NCI-H2196 (cell line): Measurements from ENCODE around the gene PATE3.

ENCODE experiments used
- DNase-seq: peaks from one replicate; lab custom pipeline; 2025; ENCODE audit not compliant: unreplicated experiment; lab: John Stamatoyannopoulos, UW

The PATE3 gene, protein sequence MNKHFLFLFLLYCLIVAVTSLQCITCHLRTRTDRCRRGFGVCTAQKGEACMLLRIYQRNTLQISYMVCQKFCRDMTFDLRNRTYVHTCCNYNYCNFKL

DNA sequence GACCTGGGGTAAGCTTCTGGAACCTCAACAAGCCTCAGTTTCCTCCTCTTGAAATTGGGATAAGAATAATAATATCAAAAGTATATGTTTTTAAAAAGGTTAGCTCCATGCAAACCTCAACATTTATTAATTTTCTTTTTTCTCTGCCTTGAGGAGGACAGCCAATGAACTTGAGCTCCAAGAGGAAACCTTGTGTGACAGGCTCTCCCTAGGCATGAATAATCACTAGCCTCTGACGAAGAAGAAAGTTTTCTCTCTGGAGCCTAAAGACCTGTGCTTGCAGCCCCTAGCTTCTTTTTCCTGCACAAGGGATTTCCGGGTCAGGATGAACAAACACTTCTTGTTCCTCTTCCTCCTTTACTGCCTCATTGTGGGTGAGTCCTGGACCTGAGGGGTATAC lies at the start of gene PATE3:
PATE3 (plus strand) TSS at position 301 of the 400 bp plus-strand sequence; CDS start at position 326, 25 bp downstream.
- DNase-seq: no peak

DNA sequence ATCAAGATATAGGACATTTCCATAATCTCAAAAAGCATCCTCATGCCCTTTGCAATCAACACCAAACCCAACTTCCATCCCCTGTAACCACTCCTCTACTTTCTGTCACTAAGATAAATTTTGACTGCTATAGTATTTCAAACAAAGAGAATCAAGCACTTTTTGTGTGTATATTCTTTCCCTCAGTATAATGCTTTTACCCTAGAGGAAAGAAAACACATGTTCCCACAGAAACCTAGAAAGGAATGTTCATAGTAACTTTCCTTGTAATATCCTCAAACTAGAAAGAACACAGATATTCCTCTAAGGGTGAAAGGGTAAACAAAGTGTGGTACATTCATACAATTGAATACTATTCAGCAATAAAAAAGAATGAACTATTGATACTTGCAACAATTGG lies 47.3 kb upstream of the PATE3 start:
- no peak for DNase-seq

DNA sequence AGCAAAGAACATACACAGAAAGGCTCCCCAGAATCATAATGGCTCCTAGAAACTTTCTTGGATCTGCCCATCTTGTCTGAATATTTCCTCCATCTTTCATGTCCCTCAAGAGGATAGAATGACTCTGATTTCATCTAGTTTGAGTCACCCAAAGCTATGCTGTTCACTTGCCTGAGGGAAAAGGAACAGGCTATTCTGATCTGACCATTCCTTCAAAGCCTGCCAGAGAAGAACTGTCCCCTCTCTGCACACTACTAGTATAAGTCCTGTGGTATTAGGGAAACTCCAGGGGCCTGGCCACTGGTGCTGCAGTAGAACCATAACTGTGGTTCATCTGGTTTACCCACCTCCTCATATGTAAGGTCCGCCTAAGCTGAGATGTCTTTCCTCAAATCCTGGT lies 44.2 kb upstream of the PATE3 start:
- no peak for DNase-seq

DNA sequence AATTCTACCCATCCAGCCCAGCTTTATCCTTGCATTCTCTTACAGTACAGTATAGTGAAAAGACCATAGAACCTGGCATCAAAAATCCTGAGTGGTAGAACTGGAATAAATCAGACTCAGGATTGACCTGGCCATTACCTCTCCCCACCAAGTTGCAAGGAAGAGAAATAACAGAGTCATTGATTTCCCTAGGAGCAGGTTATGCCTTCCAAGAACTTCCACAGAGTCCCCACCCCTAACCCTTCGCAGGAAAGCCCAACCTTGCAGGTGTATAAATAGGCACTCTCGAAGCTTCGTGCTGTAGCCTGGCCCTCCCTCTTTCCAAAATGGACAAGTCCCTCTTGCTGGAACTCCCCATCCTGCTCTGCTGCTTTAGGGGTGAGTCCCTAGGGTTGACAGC lies 41.9 kb upstream of the PATE3 start, which contains the start of gene PATE1:
PATE1 (plus strand) TSS at position 301 of the 400 bp plus-strand sequence; CDS start at position 327, 26 bp downstream.
- DNase-seq: no peak

DNA sequence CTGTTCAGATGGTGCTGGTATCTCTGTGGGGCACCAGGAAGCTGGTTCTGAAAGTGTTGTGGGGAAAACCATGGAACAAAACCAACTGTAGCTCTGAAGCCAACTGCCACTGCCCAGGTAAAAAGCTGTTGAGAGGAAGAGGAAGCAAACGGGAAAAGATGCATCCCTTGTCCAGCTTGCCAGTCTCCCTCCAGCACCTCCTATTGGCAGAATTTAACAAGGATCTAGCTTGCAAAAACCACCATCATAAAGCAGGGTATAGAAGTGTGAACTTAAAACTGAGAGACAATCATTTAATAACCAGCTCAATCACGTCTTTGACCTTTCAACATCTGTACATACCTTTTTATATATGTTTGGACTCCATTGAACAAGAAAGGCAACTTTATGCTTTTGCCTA lies 37.3 kb upstream of the PATE3 start:
- no peak for DNase-seq

DNA sequence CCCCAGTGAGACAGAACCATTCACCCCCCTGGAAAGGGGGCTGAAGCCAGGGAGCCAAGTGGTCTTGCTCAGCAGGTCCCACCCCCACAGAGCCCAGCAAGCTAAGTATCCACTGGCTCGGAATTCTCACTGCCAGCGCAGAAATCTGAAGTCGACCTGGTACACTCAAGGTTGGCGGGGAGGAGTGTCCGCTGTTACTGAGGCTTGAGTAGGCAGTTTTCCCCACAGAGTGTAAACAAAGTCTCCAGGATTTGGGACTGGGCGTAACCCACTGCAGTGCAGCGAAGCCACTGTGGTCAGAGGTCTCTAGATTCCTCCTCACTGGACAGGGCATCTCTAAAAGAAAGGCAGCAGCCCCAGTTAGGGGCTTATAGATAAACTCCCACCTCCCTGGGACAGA lies 31.9 kb upstream of the PATE3 start:
- no peak for DNase-seq

DNA sequence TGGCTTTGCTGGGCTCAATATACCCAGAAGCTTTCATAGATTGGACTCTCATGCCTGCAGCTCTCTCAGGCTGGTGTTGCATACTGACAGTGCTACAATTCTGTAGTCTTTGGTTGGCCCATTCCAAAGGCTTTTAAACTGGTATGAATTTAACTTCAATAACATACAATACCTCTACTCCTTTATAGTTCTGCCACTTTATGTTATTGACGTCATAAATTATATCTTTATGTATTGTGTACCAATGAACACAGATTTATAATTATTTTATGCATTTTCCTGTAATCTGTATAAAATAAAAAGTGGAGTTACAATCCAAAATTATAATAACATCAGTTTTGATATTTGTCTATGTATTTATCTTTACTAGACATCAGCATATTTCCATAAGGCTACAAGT lies 25.5 kb upstream of the PATE3 start:
- no peak for DNase-seq

DNA sequence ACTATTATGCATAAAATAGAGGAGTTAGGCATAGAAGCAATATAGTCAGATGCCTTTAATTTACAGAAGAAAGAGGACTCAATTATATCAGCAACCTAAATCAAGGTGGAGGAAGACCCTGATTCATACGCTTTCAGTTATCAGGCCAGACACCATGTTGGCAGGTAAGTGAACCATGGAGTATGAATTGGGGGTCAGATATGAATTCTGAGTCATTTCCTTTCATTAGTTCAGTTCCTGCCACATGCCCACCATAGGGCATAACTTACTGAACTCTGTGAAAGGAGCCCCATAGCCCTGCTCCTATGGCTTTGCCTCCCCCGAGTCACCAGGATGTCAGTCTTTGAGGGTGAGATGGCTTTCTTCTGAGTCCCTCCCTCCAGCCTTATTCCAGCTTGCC lies 24.4 kb upstream of the PATE3 start:
- DNase-seq: no peak

DNA sequence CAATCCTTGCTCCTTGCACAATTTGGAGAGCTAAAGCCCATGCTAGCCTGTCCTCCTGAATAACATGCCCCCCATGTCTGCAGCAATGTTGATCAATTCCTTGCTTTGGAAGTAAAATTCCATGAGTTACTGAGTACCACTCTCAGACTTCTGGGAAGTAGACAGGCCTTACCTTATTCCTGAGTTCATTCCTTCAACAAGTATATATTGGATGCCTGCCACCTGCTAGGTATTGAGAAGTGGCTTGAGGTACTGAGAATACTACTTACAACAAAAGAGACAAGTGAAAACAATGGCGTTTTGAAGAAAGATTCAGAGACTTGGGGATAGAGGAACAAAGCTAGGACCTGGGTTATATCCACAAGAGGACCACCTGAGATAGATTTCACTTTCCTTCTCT lies 21.7 kb upstream of the PATE3 start:
- no peak for DNase-seq

DNA sequence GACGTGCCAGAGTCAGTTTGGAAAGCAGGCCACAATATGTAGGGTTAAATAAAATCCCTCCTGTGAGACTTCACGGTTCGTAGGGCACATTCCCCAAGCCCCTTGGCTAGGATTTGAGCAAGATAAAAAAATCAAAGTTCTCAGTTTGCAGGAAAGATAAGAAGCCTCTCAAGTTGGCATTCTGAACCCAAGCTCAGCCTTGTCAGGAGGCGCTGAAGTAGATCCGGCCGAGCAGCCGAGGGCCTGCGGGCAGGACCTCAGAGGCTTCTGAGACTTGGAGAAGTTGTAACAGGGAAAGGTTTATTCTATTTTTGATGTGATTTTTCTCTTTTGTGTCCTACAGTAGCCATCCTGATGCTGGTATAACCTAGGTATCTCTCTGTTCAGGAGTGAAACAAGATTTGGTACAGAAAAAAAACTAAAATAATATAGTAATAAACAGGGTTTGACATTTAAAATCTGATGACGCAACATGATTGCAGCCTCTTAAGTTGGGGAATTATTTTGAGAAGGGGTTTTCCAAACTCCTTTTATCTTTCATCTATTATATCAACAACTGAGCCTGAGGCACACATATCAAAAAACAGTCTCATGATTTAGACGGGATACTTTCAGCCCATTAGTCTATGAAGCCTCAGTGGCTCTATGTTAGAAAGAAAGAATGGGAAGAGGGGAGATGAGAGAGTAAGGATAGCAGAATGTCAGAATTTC lies 19.4 kb upstream of the PATE3 start:
- DNase-seq: no peak

DNA sequence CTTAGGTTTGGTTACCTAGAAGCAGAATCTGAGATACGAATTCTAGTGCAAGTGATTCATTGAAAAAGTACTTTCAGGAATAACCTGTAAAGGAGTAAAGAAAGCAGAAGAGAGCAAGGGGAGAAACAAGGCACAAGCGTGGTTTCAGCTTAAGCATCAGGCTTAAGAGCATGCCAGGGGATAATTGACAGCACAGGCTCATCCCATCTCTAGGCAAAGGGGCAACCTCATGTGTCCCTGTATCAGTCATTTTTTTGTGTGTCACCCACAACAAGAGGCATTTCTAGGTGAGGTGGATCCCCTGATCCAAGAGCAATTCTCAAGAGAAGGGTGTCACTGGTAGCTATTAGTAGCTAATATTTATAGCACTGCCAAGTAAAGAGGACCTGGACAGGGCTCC lies 17.3 kb upstream of the PATE3 start:
- no peak for DNase-seq

DNA sequence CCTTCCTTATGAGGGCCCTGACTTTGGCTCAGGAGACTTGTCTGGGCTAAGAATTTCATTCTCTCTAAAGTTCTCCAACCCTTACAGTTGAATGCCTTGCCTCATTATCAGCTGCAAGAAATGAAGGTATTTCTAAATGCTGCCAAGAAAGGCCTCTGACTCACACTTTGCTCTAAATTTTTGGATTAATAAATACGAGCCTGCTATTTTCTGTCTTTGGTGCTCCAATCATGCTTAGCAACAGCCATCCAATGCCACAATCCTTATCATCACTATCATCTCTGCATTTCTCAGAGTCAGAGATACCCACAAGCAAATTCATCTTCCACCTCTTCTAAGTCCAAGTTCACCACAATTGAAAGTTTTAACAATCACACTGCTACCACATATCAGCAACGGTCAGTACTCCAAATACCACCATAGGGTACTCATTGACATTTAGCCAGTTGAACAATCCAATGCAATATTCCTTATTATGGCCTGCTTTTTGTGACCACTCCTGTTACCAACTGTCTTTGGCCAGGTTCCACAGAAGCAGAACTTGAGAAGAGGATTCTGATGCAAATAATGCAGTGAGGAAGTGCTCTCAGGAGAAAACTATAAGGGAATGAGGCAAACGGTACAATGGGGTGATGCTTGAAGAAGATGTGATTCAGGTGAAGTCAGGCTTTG lies 15.0 kb upstream of the PATE3 start:
- no peak for DNase-seq

DNA sequence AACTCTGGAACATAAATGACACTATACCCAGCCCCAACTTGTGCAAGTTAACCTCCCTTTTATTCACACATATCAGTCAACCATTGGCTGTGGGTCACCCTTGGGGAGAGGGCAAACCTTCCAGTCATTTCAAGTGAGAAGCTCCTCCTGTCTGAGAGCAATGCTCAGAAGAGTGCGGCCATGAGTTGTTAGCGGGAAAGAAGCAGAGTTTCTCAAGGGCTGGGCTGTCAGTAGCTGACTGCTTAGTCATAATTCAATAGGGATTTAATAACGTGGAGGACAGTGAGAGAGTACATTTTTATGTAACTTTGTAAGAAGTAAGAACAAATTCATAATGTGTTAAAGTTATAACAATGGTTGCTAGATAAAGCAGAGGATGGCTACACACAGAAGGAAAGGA lies 14.4 kb upstream of the PATE3 start:
- DNase-seq: no peak

DNA sequence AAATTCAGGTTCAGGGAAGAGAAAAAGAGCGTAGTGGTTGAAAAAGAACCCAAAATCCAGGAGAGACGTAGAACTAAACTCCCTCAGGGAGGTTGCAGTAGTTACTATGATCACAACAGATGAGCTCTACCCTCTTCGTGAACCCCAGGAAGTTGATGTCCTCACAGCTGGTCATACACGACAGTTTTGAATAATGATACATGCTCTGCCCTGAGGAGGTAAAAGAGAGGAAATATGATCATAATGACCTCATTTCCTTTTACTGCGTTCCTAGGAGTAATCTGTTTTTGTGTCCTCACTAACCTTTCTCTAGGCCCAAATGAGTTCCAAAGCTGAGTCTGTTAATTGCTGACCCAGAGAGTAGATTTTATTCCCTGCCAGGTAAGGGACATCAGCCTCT lies 10.6 kb upstream of the PATE3 start:
- no peak for DNase-seq

DNA sequence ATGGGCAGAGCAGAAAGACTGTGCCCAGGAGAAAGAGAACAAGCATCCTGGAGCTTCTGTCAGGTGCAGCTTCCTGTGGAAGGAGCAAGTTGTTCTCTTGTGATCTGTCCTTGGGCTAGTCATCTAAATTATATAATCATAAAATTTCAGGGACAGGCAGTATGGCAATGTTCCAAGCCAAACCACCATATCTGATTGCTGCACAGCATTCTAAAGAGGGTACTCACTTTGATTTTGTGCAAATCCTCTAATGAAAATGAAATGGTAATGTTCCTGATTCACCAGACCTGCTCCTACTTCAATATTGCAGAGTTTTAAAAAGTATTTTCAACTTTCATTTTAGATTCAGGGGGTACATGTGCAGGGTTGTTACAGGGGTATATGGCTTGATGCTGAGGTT lies 9.2 kb upstream of the PATE3 start, which contains the start of gene PATE2:
PATE2 (minus strand) TSS at position 101 of the 400 bp plus-strand sequence; CDS start at position 46, 55 bp downstream.
- no peak for DNase-seq

DNA sequence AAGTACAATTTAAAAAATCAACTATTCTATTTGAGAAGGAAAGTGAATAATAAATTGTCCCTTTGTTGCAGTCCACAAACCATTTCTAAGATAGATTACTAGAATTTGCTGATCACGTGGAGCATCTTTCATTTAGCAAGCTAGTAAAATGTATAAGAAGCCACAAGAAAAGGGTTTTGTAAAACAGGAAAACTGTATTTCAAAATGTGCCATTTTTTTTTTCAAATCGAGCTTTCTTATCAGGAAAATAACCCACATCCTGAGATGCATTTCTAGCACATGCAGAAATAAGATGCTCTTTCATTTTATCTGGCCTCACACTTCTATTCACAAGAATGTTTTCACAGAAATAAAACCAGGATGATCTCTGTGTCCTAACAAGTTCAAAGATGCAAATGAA lies 3.2 kb upstream of the PATE3 start:
- no peak for DNase-seq

DNA sequence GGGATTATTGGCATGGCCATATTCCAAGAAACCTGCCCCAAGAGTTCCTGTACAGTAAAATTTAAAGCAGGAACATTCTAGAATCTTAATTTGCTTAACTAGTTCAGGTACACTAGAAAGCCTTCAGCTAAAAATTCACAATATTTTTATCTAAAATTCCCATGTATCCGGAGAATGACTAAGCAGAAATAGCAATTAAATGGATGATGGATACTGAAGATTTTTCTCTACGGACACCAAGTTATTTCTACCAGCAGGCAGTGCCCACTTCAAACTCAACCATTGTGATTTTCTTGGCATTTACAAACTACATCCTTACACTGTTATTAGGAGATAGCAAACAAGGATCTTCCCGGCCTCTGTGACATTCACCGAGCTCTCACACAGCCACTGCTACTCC lies 2.9 kb downstream of the PATE3 start:
- no peak for DNase-seq

DNA sequence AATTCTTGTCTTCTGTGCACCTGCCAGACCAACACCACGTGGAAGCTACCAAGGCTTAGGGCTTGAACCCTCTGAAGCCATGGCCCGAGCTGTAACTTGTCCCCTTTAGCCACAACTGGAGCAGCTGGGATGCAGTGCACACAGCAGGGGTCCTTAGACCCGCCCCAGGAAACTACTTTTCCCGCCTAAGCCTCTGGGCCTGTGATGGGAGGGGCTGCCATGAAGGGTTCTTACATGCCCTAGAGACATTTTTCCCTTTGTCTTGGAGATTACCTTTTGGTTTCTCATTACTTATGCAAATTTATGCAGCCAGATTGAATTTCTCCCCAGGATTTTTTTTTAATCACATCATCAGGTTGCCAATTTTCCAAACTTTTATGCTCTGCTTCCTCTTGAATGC lies 9.7 kb downstream of the PATE3 start:
- DNase-seq: no peak

DNA sequence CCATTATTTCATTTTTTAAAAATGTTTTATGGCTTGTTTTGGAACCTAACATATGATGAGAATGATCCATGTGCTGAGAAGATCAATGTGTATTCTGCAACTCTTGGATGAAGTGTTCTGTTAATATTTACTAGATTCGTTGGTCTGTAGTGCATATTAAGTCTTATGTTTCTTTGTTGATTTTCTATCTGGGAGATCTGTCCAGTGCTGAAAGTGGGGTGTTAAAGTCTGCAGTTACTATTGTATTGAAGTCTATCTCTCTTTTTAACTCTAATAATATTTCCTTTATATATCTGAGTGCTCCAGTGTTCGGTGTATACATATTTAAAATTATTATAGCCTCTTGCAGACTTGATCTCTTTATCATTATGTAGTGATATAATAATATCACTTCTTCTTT lies 11.9 kb downstream of the PATE3 start:
- no peak for DNase-seq

DNA sequence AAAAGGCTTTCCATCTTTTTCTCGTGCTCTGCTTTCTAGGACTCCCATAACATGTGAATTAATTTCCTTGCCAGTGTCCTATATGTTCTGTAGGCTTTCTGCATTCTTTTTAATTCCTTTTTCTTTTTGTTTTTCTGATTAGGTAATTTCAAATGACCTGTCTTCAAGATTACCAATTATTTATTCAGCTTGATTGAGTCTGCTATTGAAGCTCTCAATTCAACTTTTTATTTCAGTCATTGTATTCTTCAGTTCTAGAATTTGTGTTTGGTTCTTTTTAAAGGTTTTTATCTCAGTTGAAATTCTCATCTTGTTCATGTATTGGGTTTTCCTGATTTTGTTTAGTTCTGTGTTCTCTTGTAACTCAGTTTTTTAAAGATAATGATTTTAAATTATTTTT lies 14.5 kb downstream of the PATE3 start:
- no peak for DNase-seq

DNA sequence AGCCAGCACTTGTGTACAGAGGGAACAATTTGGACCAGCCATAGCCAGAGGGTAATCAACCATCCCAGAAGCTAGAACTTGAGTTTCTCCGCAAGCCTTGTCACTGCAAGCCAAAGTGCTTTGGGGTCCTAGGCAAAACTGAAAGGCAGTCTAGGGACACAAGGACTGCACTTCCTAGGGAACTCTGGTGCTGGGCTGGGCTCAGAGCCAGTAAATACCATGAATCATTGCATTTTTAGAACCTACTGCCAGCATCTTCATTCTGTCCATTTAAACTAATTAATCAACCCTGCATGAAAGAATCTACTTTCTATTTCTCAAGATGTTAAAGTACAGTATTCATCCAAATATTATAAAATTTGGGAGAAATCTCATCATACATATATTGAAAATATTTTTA lies 20.0 kb downstream of the PATE3 start:
- DNase-seq: no peak

DNA sequence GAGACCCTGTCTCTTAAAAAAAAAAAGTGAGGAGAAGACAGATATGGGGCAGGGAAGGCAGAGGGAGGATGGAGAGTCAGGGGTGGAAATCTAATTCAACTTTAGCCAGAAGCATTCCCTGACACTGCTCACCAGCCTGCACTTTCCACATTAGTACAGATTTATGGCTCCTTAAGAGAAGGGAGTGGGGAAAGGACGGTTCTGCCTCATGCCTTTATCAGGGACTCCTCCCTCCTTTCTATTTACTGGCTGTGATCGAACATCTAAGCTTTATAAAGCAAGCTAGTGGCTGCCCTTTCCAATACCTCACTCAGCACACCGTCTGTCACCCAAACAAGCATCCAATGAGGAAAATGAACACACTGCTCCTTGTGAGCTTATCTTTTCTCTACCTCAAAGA lies 45.1 kb downstream of the PATE3 start, which contains the start of gene PATE4:
PATE4 (plus strand) TSS at position 301 of the 400 bp plus-strand sequence; CDS start at position 345, 44 bp downstream.
- no peak for DNase-seq
